NCI-H460 (cell line): Measurements from ENCODE around the gene PLAAT4. TPM values are rescaled to one million over a fixed set of nuclear protein-coding genes. Genes with fewer than 3 reads are reported as not detected.
"Not testable (repeated sequence)": the region's sequence is repeated elsewhere in the genome, so short reads cannot be mapped to it uniquely, and the experiment has no call there.

Experiments
- DNase-seq: peaks from one replicate; pipeline ENCODE4 v3.0.0-alpha.2; 2016; ENCODE audit warnings: low read depth; ENCODE audit errors: extremely low read depth
- total RNA-seq: library from RNA; depleted of rRNA; stranded (reverse); fragments of >200 nt; shearing (Covaris generic); gene quantifications from 2 replicates; pipeline ENCODE4 v1.2.3, GENCODE V29; 2014; rRNA removed

Gene PLAAT4
- total RNA-seq, 1 experiment from 2014 or later = not detected

DNA sequence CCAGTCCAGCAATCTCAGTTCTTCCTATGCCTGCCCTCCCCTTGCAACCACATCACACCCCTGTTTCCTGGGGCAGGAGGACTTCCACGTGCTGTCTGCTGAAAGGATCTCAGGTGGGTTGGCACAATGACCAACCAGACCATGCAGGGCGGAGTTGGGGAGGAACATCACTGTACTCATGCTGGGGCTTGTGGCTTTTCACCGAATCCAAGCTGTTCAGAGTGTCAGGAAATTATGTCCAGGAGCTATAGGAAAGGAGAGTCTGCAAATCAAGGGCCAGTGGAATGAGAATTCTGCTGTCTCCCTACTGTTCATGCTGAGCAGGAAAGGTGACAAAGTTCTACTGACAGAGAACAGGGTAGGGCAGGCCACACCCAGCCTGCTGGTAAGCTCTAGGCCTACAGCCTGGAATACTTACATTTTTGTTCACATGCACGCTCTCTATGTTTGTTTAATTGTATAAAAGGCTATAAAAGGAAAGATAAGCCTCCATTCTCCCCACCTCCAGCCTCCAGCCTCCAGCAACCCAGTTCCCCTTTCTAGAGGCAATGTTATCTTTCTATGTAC lies 28.3 kb downstream of the PLAAT4 start:
- no peak for DNase-seq

DNA sequence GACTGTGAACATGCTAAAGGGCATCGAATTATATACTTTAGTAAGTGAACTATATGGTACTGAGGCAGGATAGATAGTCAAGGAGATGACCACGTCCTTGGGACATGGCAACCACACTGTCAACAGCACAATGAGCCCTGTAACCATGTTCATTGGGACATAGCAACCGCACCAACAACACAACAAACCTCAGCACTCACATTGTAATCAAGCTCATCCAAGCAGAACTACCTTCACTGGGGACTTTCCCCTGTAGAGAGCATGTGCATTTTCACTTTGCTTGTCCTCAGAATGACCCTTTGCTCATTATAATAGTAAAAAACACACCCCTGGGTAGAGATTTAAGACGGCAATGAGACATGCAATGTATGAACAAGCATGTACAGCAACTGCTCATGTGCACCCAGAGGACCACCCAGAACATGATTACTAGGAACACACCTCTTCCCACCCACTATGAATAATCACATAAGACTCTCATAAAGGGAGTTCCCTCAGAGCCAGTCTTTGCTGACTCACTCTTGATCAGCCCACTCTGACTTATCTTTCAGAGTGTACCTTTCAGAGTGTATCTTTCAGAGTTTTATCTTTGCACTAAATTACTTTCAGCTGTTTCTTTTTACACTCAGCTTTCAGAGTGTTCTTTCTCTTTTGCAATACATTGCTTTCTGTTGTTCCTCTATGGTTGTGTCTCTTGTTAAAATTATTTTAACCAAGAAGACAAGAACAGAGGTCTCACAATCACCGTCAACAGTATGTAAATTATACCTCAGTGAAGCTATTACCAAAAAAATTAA lies 30.6 kb downstream of the PLAAT4 start:
- DNase-seq = peak; percentile 82

DNA sequence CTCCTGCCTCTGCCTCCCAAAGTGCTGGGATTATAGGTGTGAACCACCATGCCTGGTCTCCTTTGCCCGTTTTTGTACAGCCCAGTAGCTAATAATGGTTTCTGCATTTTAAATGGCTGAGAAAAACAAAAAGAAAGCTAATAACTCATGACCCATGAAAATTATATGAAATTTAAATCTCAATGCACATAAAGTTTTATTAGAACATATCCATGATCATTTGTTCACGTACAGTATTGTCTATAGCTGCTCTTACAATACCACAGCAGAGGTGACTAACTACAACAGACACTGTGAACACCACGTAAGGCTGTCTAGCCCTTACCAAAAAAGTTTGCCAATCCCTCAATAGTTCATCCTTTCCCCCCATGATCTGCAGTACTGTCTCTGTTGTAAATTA lies 33.0 kb downstream of the PLAAT4 start:
- no peak for DNase-seq

DNA sequence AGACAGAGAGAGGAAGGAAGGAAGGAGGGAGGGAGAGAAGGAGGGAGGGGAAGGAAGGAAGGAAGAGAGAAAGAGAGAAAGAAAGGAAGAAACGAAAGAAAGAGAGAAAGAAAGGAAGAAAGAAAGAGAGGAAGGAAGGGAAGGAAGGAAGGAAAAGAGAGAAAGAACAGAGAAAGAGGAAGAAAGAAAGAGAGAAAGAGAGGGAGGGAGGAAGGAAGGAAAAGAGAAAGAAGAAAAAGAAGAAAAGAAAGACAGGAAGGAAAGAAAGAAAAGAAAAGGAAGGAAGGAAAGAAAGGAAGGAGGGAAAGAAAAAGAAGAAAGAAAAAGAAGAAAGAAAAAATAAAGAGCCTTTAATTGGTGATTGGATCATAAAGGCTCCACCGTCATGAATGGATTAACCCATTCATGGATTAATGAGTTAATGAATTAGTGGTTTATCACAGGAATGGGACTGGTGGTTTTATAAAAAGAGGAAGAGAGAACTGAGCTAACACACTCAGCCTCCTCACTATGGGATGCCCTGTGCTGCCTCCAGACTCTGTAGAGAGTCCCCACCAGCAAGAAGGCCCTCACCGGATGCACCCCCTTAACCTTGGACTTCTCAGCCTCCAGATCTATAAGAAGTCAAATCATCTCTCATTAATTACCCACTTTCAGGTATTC lies 35.5 kb downstream of the PLAAT4 start:
- DNase-seq = no peak

DNA sequence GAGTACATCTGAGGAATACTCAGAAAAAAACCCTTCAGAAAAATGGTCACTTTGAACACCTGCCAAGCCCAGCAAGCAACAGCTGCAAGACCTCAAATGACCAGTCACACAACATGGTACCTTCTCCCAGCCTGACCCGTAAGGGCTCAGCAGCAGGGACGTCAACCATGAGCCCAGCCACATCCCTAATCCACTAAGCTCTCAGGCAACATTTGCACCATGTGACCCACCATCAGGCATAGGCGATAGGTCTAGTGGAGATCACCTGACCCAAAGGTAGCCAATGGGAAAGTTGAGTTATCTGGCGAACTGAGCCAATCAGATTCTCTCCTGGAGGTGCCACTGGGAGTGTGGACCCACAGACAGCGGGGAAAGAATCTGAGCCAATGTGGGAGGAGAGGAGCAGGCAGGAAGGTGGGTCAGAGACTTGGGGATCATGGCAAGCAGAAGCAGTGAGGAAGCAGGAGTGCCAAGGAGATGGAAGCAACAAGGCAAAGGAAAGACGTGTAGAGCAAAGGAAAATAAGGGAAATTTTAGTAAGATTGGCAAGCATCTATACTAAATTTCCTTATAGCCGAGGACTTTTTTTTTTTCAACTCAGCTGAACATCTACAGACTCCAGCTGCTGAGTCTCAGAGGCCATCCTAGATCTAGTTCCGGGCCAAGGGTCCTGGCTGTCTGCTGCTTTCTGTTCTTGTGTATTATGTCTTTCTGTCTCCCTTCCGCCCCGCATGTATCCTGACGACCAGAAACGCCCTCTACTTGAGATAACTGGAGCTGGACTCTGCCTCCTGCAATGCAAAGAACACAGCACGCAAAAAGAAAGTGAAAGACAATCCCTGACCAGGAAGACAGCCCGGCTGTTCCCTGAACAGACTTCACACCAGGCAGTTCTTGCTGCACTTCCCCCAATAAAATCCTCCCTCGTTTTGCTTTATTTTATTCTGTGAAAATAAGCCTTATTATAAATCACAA lies 37.6 kb downstream of the PLAAT4 start:
- peak; percentile 38 for DNase-seq

DNA sequence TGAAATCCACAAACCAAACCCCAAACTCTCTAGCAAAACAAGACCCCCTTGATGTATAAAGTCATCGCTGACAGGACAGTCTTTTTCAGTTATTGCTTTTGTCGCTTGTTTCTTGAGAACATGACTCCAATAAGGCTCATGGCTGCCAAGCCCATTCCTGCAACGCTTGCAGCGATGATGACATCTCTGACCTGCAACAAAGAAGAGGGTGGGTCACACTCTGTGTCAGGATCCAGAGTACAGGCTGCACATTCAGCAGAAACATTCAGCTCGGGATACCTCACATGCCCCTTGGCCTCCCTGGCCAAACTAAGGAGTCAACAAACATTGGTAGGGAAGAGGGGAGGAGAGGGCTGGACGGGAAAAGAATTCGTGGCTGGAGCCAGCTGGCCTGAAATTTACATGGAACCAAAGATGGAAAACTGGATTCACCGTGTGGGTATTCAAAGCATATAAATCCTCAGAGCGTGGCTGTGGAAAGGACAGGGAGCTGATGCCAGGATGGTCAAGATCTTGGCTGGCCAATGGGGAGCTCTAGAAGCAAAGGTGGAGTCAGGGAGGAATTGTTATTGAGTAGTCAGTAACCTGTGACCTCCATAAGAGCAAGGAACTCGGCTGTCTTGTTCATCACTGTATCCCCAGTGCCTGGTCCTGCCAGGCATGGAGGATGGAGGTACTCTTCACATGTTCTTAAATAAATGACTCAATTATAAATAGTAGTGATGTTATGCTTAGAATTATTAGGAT lies 38.4 kb downstream of the PLAAT4 start:
- no peak for DNase-seq

DNA sequence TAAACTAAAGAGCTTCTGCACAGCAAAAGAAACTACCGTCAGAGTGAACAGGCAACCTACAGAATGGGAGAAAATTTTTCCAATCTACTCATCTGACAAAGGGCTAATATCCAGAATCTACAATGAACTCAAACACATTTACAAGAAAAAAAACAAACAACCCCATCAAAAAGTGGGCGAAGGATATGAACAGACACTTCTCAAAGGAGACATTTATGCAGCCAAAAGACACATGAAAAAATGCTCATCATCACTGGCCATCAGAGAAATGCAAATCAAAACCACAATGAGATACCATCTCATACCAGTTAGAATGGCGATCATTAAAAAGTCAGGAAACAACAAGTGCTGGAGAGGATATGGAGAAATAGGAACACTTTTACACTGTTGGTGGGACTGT lies 42.3 kb downstream of the PLAAT4 start:
- DNase-seq = not testable (repeated sequence)

DNA sequence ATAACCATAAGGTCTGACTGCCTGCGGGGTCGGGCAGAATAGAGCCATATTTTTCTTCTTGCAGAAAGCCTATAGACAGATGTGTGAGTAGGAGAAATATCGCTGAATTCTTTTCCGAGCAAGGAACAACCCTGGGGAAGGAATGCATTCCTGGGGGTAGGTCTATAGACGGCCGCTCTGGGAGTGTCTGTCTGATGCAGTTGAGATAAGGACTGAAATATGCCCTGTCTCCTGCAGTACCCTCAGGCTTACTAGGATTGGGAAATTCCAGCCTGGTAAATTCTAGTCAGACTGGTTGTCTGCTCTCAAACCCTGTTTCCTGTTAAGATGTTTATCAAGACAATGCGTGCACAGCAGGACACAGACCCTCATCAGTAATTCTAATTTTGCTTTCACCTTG lies 44.6 kb downstream of the PLAAT4 start:
- not testable (repeated sequence) for DNase-seq

DNA sequence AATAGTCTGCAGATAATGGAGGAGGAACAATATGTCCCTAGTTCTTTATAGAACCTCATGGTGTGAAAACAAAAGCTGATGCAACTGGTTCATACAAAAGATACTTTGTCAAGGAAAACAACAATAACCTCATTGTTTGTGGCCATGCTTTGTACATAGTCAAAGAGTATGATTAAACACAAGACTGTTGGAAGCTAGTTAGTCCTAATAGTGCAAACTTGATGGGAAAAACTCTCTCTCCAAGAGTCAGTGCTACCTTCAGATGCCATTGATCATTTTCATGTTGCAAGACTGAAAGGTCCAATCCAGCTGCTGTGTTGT lies 46.7 kb downstream of the PLAAT4 start:
- no peak for DNase-seq

DNA sequence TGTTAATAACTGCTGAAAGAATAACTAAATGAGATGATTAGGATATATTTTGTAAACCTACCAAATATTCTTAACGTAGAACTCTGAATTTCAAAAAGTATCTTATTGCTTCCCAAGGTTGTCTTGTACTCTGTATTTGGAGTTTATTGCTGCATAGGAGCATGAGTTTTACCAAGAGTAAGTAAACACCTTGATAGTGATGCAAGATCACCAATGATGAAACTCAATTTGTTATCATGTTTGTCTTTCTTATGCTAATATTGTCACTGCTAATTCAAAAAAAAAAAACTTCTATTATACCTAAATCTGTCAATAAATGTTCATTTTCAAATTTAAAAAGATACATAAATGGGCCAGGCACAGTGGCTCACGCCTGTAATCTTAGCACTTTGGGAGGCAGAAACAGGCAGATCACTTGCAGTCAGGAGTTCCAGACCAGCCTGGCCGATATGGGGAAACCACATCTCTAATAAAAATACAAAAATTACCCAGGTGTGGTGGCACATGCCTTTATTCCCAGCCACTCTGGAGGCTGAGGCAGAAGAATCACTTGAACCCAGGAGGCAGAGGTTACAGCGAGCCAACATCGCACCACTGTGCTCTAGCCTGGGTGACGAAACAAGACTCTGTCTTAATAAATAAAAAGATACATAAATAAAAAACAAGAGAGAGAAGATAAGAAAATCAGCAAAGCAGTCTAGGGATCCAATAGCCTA lies 50.0 kb downstream of the PLAAT4 start:
- no peak for DNase-seq

DNA sequence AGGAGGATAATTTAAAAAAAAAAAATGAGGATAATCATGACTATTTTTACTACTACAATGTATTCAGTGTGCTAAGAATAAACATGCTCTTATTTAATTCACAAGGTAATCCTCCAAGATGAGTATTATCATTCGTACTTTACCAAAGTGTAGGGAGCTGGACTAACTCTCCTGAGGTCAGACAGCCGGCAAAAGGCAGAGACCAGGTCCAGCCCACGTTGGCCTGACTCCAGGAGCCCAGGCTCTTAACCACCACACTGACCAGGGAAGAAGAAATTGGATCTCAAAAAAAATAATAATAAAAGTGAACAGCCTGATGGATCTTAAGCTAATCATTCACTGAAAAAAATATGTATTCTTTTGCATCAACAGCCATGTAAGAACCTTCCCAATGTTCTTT lies 52.4 kb downstream of the PLAAT4 start:
- DNase-seq = no peak

DNA sequence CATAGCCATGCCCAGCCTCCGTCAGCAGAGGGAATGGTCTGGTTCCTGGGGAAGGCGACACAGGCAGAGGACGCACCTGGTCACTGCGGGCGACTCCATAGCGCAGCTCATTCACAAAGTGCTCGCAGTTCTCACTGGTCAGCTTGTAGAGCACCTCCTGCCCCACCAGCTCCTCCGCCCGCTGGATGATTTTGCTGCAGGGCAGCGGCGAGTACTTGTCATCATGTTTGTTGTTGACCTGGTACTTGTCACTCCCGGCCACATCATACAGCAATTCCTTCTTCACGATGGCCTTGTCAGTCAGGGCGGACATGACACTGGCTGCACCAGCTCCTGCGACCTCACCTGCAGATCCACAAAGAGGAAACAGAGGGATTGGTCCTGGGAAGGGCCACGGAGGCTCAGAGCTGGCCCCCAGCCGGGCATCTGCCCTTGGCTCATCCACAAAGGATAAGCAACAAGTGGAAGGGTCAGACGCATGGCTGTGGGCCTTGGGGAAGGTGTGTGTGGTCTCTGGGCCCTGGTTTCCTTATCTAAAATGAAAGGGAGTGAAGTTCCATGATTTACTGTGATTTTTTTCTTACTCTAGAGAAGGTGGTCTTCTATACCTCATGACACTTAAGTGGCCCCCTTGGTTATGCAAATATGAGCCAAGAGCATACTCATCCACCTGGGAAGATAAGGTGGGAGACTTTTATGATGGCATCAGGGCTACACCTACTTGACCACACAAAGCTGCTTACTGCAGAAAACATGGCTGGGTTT lies 53.6 kb downstream of the PLAAT4 start:
- DNase-seq = no peak

DNA sequence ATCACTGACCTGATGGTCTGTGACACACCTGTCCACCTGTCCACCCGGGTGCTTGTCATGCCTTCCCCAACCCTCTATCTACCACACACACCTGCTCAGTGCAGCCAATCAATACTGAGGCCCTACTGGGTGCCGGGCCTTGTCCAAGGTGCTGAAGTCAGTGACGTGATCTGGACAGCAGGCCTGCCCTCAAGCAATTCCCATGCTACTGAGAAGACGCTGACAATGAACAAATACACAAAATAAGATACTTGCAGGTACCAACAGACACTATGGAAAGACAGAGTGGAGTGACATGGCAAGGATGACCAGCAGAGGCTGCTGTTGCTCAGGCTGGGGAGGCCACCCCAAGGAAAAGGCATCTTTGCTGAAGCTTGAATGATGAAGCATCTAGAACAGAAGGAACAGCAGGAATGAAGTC lies 56.4 kb downstream of the PLAAT4 start:
- peak; percentile 11 for DNase-seq

DNA sequence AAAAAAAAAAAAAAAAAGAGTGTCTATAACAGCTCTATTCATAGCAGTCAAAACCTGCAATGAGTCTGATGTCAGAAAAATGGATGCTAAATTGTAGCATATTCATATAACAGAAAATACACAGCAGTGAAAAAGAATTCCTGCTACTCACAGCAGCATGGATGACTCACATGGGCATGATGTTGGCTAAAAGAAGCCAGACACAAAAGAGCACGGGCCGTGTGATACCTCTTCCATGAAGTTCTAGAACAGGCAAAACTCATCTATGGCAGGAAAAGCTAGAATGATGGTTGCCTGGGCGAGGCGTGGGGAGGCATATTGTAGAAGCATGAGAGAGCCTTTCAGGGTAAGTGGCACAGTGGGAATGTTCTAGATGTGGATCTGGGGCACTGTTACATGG lies 58.7 kb downstream of the PLAAT4 start:
- no peak for DNase-seq

Other genes starting within 250 kb of the PLAAT4 start
- gene SLC22A9, start 167.0 kb upstream of the PLAAT4 start, total RNA-seq = not detected in 2 replicates
- gene PLAAT5, start 45.6 kb upstream of the PLAAT4 start, total RNA-seq = not detected in 2 replicates
- not detected in 2 replicates for gene LGALS12, start 30.7 kb upstream of the PLAAT4 start, total RNA-seq
- gene PLAAT2, start 26.6 kb downstream of the PLAAT4 start, total RNA-seq = not detected in 2 replicates
- 10.3 and 13.6 TPM in 2 replicates for gene PLAAT3, start 77.6 kb downstream of the PLAAT4 start, total RNA-seq
- 64.7 and 67.2 TPM in 2 replicates for gene ATL3, start 134.6 kb downstream of the PLAAT4 start, total RNA-seq
- 114 and 115 TPM in 2 replicates for gene RTN3, start 144.7 kb downstream of the PLAAT4 start, total RNA-seq
- 5.3 and 5.6 TPM in 2 replicates for gene ZFTA, start 232.0 kb downstream of the PLAAT4 start, total RNA-seq